C4-2B (cell line): ENCODE data around the gene C2CD2L.

Experiments used
- ZFX ChIP-seq: fragments of 450-650 bp; IDR thresholded peaks from 2 replicates; pipeline ENCODE4 v1.6.1; 2017
- TF ChIP-seq, protein P1 (sequence below): fragments of 450-650 bp; conservative IDR thresholded peaks from 2 replicates; pipeline ENCODE4 v1.5.1; 2017; ENCODE audit warnings: mild to moderate bottlenecking

DNA sequence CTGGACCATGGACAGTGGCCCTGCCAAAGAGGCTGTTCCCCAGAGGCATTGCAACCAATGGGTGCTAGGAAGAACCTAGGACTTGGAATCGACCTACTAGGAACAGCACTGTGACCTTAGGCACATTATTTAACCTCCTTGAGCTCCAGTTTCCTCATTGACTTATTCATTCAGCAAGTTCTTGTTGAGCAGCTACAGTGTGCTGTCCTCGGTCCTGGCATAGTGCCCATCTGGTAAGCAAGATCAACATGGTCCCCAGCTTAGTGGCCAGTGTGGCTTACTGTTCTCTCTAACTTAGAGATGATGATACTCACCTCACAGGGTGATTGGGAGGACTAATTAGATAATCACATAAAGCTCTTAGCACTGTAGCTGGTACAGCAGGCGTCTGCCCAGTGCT, 49.9 kb downstream of the C2CD2L start:
- TF ChIP-seq, protein P1, sequence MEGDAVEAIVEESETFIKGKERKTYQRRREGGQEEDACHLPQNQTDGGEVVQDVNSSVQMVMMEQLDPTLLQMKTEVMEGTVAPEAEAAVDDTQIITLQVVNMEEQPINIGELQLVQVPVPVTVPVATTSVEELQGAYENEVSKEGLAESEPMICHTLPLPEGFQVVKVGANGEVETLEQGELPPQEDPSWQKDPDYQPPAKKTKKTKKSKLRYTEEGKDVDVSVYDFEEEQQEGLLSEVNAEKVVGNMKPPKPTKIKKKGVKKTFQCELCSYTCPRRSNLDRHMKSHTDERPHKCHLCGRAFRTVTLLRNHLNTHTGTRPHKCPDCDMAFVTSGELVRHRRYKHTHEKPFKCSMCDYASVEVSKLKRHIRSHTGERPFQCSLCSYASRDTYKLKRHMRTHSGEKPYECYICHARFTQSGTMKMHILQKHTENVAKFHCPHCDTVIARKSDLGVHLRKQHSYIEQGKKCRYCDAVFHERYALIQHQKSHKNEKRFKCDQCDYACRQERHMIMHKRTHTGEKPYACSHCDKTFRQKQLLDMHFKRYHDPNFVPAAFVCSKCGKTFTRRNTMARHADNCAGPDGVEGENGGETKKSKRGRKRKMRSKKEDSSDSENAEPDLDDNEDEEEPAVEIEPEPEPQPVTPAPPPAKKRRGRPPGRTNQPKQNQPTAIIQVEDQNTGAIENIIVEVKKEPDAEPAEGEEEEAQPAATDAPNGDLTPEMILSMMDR, result no peak
- TF ChIP-seq ZFX, result no peak
